Body of pancreas (tissue), 4 donors: ENCODE measurements around the gene CEMIP2.

Experiments
- CTCF ChIP-seq, 7 experiments: fragments of 450-650 bp in 4 of 7; fragments of 200-600 bp in 3 of 7; sonication (generic) in 3 of 7; IDR thresholded peaks; one replicate each; pipeline ENCODE4 v1.5.1; 2016 to 2019; ENCODE audit warnings: antibody characterized with exemption in 7 of 7
- POLR2A ChIP-seq, 3 donors: fragments of 450-650 bp; IDR thresholded peaks; one replicate each; pipeline ENCODE4 v1.6.1; 2016; ENCODE audit warnings: antibody characterized with exemption in 3 of 3, mild to moderate bottlenecking in 2 of 3

- TF ChIP-seq POLR2A (IDR thresholded peaks at IDR 0.05) (no peak), CTCF (IDR thresholded peaks at IDR 0.05) (no peak)
These were observed 130.4 kb downstream of the CEMIP2 start for GRCh38 chr9:71637926-71638325.
